Measurements from ENCODE around the gene SMARCC1.

Gene SMARCC1

DNA sequence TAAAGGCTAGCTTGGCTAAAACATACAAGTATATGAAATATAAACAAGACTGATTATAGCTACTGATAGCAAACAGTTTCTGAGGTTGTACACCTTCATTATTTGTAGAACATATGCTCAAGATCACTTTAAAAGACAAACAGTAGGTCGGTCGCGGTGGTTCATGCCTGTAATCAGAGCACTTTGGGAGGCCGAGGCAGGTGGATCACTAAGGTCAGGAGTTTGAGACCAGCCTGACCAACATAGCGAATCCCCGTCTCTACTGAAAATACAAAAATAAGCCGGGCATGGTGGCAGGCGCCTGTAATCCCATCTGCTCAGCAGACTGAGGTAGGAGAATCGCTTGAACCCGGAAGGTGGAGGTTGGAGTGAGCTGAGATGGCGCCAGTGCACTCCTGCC is 80.3 kb downstream of the SMARCC1 start:
- no peak for DNase-seq (ENCODE audit: low spot score)

DNA sequence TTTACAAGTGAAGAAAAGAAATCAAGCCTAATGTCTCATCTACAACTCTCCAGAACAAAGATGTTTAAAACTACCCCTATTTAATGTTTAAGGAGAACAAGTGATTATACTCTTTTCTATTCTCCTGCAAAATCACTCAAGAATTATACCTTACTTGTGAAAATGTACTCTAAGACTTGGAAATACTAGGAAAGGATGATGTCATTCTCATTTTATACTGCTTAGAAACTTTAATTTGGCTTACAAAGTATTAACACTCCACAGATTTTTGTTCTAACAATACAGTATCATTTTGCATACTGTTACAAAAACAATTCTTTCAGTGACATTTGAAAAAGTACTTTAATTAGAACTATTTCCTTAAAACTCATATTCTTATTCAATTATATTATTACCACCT is 89.5 kb downstream of the SMARCC1 start:
- no peak for DNase-seq (ENCODE audit: low spot score)

DNA sequence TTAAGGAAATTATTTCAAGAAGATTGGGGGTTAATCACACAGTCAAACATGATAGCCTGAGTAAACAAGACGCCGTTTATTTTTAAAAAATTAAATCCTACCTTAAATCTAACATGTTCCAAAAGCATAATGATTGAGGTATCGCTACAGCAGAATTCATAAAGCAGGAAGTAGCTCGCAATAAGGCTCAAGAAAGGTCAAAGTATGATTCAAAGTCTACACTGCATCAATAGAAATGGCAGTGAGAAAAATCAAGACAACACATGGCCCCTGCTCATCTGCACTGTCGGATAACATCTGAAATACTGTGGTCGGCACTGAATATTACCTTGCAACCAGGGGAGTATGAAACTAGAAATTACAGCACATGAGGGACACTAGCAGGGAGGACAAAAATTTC is 93.2 kb downstream of the SMARCC1 start:
- DNase-seq (ENCODE audit: low spot score), result no peak

DNA sequence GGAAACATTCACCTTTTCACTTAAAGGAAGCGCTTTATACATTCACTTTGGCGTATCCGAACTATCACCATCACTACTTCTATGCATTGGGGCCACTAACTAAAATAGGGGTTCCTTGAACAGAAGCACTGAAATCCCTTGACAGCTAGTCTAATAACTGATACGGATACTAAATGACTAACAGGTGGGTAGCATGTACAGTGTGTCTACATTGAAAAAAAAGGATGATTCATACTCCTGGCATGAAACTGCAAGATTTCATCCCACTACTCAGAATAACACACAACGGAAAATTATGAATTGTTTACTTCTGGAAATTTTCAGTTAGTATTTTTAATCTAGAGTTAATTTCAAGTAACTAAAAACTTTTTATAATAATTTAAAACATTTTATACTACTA is 96.7 kb downstream of the SMARCC1 start:
- DNase-seq (ENCODE audit: low spot score), result no peak

DNA sequence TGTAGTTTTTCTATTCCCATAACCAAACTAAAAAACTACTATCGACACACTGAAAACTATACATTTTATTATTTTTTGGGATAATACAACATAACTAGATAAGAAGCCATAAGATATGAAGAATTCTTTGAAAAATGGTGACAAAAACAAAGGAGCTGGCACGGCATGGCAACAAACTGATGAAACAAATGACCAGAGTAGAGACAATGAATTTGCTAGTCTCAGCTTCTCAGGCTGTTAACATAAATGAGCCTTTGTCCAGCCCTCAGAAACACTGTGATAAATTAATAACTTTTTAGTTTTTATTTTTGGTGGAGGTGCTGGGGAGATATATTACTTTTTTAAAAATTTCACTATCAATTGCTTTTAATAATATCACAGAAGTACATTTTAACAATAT is 100.7 kb downstream of the SMARCC1 start:
- no peak for DNase-seq (ENCODE audit: low spot score)

DNA sequence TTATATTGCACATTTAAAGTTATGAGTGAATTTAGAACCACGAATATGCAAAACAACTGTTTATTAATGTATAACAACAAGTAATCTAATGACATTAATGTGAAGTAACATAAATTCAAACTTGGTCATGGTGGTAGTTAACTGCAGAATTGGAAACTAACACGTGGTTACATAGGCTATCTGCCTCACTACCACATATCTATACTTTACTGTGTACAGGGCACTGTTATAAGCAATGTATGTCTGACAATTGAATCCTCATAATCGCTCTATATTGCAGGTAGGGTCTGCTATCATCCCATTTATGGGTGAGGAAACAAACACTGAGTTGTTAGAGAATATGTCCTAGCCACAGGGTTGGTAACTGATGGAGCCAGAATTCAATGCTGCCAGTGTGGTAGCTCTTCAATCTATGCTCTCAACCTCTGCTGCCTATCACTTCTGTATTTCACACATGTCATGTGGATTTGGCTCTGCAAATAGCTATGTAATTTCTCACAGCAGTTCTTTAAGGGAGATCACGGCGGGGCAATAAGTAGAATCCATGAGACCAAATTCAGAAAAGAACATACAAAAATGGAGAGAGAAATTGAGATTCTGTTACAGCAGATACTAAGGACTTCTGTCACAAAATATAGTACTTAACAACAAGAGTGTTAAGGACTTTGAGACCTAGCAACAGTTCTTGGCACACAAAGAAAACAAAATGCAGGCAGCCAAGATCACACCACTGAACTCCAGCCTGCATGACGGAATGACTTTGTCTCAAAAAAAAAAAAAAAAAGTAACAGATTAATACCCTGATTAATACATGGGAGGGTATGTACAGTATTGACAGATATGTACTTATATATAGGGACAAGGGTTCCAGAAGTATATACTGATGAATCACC is 103.0 kb downstream of the SMARCC1 start:
- no peak for DNase-seq (ENCODE audit: low spot score)

DNA sequence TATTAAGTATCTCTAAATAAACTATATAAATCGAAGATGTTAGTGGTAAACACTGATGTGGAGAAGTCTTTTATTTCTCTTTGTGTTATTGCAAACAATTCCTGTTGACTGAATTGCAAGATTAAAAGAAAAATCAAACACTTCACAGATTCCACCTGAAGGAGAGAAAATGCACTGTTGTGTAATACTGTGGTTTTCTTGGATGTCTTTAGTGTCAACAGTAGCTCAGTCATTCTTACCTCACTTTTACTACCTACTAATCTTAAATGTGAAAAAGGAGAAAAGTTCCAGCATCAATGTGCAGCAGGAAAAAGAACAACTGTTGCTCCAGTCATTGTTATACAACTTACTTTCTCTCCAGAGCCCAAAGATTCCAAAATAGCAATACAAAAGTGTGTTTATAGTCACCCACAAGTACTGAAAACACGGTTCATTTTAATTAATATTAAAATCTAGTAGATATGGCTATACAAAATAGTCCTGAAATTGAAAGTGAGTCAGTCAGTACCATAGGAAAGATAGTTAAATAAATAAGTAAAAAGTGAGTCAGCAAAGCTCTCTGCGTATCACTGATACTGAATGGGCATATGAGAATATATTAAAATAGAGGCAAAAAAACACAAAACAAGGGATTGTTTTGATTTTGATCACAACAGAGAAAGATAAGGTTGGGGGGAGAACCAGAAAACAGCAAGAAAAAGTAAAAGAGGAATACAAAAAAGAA is 112.5 kb downstream of the SMARCC1 start:
- DNase-seq (ENCODE audit: low spot score), result no peak

DNA sequence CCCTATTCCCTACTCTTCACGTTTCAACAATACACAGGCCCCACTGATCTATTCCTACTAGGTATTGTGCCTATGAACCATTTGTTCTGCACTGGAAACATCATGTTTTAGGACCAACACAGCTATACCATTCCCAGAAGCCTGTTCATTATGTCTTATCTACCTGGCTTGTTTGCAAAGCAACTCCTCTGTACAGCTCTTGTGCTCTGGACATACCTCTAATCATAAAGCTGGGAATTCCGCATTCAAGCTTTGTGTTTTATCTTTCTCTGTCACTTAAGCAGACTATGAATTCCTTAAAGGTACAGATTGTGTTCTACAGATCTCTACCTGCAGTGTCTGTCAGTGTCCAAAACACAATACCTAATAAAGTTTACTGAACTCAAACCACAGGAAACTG is 115.6 kb downstream of the SMARCC1 start:
- no peak for DNase-seq (ENCODE audit: low spot score)

DNA sequence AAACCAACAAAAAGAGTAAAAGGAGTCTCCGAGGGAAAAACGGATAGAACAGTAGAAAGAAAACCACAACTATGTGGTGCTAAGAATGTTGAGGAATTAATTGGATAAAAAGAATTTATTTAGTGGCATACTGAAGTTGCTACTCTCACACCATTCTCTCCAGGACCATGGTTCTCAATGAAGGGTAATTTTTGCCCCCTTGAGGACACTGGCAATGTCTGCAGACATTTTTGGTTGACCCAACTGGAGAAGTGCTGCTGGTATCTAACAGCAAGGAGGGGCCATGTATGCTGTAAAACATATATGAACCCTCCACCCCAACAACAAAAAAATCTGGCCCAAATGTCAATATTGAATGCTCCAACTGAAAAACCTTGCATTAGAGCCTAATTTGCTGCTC is 117.2 kb downstream of the SMARCC1 start:
- peak; percentile 50 for DNase-seq (ENCODE audit: low spot score)

DNA sequence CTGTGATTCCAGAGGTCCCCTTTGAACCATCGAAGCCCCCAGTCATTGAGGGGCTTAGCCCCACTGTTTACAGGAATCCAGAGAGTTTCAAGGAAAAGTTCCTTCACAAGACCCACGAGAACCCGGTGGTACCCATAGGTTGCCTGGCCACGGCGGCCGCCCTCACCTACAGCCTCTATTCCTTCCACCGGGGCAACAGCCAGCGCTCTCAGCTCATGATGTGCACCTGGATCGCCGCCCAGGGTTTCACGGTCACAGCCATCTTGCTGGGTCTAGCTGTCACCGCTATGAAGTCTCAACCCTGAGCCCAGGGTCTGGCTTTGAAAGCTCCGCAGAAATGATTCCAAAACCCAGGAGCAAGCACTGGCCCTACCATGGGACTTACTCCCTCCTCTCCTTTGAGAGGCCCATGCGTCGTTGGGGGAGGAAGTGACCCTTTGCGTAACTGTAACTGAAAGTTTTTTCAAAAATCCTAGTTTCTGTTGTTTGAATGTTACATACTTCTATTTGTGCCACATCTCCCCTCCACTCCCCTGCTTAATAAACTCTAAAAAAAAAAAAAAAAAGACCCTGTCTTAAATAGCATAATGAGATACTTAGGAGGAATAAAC is 118.0 kb downstream of the SMARCC1 start:
- DNase-seq (ENCODE audit: low spot score), result no peak

DNA sequence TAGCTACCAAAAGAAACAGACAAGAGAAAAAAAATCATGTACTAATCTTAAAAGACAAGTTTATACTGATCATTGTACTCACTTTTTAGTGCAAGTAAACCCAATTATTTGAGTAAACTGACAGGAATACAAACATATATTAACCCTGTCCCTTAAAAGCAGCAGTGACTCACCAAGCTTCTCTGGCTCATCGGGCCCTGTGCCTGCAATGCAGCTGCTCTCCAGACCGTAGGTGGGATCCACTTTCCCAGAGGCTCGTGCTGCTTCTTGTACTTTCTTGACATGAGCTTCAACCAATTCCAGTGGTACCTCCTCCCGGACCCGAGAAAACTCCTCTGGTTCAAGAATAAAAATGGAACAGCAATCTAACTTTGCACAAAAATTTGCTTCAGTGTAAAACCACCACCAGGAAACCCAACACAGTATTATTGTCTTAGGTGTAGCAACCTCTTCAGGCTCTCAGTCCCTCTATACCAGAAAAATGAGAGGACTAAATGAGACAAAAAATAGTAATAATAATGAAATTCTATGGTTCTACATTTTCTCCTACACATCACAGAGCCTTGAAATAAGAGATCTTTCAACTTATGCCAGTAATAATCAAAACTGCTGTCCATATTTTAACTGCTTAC is 120.5 kb downstream of the SMARCC1 start:
- DNase-seq (ENCODE audit: low spot score), result peak; percentile 30

DNA sequence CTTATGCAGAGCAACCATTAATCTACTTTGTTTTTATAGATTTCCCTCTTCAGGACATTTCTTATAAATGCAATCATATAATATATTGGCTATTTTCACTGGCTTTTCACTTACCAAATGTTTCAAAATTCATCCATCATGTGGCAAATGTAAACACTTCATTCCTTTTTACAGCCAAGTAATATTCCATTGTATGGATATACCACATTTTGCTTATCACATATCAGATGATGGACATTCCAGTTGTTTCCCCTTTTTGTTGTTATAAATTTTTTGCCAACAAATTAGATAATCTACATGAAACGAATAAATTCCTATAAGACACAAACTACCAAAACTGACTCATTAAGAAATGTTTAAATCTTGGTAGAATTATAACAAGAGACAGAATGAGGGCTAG is 123.2 kb downstream of the SMARCC1 start:
- DNase-seq (ENCODE audit: low spot score), result no peak

DNA sequence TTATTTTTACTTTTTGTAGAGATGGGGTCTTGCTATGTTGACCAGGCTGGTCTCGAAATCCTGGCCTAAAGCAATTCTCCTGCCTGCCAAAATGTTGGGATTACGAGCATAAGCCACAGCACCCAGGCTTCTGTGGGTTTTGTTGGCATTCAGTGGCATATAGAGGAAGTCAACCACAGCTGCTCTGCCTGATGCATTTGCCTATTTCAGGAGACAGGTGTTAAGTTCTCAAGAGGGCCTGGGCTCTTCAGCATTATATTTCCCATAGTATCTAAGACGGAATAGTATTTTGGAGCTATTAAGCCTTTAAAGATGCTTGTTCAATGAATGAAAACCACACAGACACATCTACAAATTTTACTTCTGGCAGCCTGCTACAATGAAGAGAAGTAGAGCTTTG is 129.6 kb downstream of the SMARCC1 start:
- DNase-seq (ENCODE audit: low spot score), result no peak

DNA sequence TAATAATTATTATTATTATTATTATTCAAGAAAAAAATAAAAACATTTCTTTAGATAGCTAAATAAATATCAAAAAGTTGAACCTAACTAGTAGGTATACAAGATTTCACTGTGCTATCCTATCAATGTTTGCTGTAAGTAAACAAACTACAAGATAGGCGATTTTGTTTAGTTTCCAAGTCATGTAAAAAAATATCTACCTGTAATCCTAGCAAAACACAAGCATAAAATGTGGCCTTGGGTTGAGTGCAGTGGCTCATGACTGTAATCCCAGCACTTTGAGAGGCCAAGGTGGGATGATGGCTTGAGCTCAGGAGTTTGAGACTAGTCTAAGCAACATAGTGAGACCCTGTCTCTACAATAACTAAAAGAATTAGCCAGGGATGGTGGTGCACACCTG is 131.4 kb downstream of the SMARCC1 start:
- no peak for DNase-seq (ENCODE audit: low spot score)

DNA sequence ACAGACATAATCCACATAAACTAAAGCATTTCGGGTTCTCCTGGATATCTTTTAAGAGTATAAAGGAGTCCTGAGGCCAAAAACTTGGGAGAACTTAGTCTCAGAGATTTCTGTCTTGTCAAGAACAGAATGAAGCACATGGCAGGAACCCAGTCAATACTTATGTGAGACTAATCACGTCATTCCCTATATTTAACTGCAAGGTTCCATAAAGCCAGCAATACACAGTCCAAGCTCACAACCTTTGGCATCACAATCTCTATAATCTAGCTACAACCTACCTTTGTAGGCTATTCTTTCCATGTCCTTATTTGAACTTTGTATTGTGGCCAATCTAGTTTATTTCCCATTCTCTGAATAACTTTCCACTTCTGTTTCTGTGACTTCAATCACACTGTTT is 134.1 kb downstream of the SMARCC1 start:
- DNase-seq (ENCODE audit: low spot score), result no peak

DNA sequence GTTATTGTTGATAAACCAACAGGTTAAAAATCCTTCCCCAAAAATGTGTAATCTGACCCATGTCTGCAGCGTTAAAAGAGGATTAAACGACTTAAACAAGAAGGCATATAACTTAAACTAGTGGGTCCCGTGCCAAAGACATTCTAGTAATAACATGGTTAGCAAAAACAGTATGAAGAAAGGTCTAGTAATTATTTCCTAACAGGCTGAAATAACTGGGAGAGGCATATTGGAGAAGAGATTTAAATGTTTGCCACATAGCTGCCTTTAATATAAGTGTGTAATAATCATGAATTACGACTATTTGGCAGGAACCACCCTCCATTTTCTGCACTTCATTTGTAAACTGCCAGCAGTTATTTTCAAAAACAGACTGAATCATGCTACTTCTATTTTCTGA is 135.3 kb downstream of the SMARCC1 start:
- DNase-seq (ENCODE audit: low spot score), result no peak

DNA sequence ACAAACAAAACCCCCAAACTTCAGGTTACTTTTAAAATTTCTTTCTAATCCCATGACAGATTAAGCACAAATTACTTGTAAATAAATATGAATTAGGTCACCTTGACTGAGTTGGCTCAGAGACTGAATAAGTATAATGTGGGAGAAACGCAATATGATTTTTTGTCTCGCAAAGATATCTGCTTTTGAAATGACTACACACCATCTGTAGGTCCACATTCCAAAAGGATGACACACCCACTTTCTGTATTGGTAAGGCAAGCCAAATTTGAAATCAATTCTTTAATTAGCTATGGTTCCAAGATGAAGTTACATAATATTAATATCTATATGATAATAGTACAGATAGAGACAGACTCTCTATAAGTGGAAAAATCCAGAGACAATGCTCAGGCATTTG is 136.1 kb downstream of the SMARCC1 start:
- DNase-seq (ENCODE audit: low spot score), result no peak

DNA sequence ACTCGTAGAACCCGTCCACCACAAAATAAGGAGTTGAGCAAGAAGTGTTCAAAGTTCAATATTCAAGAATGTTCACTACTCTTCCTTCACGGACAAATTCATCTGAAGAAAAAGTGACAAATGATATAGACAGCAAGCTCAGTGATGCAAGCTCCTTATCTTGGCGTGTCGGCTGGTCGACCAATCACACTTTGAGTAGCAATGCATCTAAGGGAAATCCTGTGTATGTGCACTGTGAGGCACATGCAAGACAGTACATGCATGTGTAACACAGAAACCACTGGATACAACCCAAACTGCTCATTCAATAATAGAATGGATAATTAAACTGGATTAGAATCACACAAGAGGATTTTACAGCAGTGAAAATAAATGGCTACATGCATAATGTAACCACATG is 138.6 kb downstream of the SMARCC1 start:
- DNase-seq (ENCODE audit: low spot score), result peak; percentile 30

DNA sequence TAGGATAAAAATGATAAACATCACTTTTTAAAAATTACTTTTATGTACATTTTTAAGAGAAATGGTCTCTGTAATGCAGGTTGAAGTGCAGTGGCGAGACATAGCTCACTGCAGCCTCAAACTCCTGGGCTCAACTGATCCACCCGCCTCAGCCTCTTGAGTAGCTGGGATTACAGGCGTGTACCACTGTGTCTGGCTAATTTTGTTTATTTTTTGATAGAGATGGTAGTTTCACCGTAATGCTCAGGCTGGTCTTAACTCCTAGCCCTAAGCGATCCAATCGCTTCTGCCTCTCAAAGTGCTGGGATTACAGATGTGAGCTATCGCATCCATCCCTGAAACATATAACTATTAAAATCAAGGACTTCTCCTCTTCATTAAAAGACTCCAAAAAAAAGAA is 140.0 kb downstream of the SMARCC1 start:
- no peak for DNase-seq (ENCODE audit: low spot score)

DNA sequence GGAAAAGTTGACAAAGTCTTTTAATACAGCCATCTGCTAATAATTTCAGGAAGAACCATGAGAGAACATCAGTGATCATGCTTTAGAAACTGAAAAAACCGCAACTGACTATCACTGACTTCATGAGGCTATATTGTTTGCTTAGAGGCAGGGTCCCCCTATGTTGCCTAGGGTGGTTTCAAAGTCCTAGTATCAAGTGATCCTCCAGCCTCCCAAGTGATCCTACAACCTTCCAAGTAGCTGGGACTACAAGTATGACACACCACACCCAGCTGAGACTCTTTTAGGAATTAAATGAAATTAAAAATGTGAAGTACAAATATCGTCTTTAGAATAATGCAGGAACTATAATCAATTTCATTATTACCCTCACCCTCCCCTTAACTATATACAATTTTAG is 144.8 kb downstream of the SMARCC1 start:
- no peak for DNase-seq (ENCODE audit: low spot score)

DNA sequence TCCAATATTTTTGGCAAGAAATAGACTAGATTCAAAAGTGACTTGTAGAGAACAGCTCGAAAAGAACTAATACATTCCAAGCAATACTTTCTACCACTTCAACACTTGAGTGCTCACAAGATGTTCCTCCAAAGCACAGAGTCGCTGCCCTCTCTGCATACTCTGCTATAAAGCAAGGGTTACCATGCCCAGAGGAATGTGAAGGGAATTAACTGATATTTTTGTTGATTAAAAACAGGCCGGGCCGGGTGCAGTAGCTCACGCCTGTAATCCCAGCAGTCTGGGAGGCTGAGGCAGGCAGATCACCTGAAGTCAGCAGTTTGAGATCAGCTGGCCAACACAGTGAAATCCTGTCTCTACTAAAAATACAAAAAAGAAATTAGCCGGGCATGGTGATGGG is 145.5 kb downstream of the SMARCC1 start:
- no peak for DNase-seq (ENCODE audit: low spot score)

DNA sequence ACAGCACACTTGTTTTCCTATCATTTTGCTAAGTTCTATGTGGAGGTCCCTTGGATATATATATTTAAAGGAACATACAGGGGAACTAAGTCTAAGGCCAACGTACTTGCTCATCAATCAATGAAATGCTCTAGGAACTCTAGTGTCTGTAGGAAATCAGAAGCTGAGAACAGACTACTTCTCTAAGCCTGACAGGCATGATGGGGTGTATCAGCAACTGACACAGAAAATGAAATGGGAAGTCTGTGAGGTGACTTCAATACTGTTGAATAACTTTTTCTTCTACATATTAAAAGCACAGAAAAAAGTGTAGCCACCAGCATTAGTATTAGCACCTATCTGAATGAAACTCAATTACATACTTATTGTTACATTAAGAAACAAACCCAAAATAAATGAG is 146.2 kb downstream of the SMARCC1 start:
- no peak for DNase-seq (ENCODE audit: low spot score)

DNA sequence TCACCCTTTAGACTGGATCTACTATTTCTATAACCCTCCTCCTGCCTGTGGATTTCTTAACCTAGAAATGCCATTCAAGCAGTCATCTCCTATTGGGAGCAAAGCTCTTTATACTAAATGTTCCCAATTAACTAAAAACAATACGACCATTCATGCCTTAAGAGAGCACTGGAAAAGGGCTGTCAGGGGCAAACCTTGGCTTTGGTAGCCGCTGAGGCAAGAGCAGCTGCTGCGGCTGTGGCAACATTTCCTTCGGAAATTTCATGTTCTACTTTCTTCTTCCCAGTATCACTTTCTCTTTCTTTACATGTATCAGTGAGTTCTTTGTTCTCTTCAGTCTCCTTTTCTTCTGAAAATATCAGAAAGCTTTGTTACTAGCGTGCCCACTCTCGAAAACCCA is 146.7 kb downstream of the SMARCC1 start:
- DNase-seq (ENCODE audit: low spot score), result no peak
